Esophagus squamous epithelium (tissue), 5 donors: Measurements from ENCODE around the gene CCDC110. TPM values are rescaled to one million over a fixed set of nuclear protein-coding genes. Genes with fewer than 3 reads are reported as not detected.

Experiments used
- DNase-seq: peaks from one replicate; lab custom pipeline; 2025; lab: John Stamatoyannopoulos, UW
- H3K27ac ChIP-seq, 4 donors: fragments of 200-600 bp; sonication (generic); one replicate each; pipeline ENCODE4 v1.5.1; 2016 to 2019; ENCODE audit warnings: mild to moderate bottlenecking in 1 of 4
- H3K27me3 ChIP-seq, 4 donors: fragments of 200-600 bp; sonication (generic); 1 replicate in 3 of 4; 2 replicates in 1 of 4; pipeline versions ENCODE4 v1.5.1 to v1.6.0; 2017 to 2021; ENCODE audit warnings: antibody characterized with exemption in 1 of 4
- H3K36me3 ChIP-seq, 3 donors: fragments of 200-600 bp; sonication (generic); one replicate each; pipeline ENCODE4 v1.5.1; 2016 to 2019
- H3K4me1 ChIP-seq, 3 donors: fragments of 200-600 bp; sonication (generic); one replicate each; pipeline ENCODE4 v1.5.1; 2017 to 2019
- H3K4me3 ChIP-seq, 4 donors: fragments of 200-600 bp; sonication (generic); 1 replicate in 3 of 4; 2 replicates in 1 of 4; pipeline ENCODE4 v1.5.1; 2016 to 2019; ENCODE audit warnings: mild to moderate bottlenecking in 2 of 4, moderate library complexity in 1 of 4
- H3K9me3 ChIP-seq, 3 donors: fragments of 200-600 bp; sonication (generic); one replicate each; pipeline ENCODE4 v1.5.1; 2016 to 2019
- POLR2A ChIP-seq, 4 donors: fragments of 450-650 bp; IDR thresholded peaks; one replicate each; pipeline ENCODE4 v1.6.1; 2017; ENCODE audit warnings: antibody characterized with exemption in 4 of 4, mild to moderate bottlenecking in 4 of 4, moderate library complexity in 3 of 4
- WGBS, 2 donors: methylation state at CpG; one replicate each; pipeline ENCODE4 v1.1.5; 2018; 5-methylcytosine and 5-hydroxymethylcytosine counted together
- intact Hi-C: fragments of 100-400 bp; cut with DNase I; formaldehyde crosslinking; loops from one replicate; pipeline ENCODE4 v1.15.0; 2022
- total RNA-seq, 4 donors: library from RNA; depleted of rRNA; stranded (reverse); fragments of >200 nt; gene quantifications; one replicate each; pipeline ENCODE4 v1.1.0, GENCODE V29; 2016
- TF ChIP-seq, protein P1 (sequence below), 6 experiments: fragments of 450-650 bp in 4 of 6; fragments of 200-600 bp in 2 of 6; sonication (generic) in 2 of 6; IDR thresholded peaks; one replicate each; pipeline ENCODE4 v1.5.1; 2016 to 2019; ENCODE audit warnings: antibody characterized with exemption in 6 of 6, mild to moderate bottlenecking in 4 of 6, moderate library complexity in 4 of 6
- donor health status: DM: yes; HTN: yes; CAD: no.

The CCDC110 gene
- total RNA-seq, 4 donors from 2014 or later, result 0.18 to 2.3 (median 1.3) TPM

DNA sequence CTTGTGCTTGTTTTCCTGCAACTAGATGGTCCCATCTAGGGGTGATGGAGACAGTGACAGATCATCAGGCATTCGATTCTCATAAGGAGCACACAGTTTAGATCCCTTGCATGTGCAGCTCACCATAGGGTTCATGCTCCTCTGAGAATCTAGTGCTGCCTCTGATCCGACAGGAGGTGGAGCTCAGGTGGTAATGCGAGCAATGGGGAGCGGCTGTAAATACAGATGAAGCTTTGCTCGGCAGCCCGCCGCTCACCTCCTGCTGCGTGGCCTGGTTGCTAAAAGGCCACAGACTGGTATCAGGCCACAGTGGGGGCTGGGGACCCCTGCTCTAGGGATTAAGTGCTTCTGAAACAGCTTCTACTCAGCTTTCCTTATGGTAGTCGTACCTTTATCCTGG, 28.5 kb upstream of the CCDC110 start:
- H3K27me3 ChIP-seq, result no peaks in the 10 kb centered on the region
- WGBS, 2 donors, result 92 to 97% methylated on average over 3 to 5 of the region's 9 CpGs
- H3K9me3 ChIP-seq, result no peaks in the 10 kb centered on the region
- TF ChIP-seq POLR2A (IDR thresholded peaks at IDR 0.05), result no peak
- TF ChIP-seq, protein P1, sequence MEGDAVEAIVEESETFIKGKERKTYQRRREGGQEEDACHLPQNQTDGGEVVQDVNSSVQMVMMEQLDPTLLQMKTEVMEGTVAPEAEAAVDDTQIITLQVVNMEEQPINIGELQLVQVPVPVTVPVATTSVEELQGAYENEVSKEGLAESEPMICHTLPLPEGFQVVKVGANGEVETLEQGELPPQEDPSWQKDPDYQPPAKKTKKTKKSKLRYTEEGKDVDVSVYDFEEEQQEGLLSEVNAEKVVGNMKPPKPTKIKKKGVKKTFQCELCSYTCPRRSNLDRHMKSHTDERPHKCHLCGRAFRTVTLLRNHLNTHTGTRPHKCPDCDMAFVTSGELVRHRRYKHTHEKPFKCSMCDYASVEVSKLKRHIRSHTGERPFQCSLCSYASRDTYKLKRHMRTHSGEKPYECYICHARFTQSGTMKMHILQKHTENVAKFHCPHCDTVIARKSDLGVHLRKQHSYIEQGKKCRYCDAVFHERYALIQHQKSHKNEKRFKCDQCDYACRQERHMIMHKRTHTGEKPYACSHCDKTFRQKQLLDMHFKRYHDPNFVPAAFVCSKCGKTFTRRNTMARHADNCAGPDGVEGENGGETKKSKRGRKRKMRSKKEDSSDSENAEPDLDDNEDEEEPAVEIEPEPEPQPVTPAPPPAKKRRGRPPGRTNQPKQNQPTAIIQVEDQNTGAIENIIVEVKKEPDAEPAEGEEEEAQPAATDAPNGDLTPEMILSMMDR (IDR thresholded peaks at IDR 0.05), result no peak
- peaks cover 0 to 11% (median 0%) of the 10 kb centered on the region in 3 donors for H3K36me3 ChIP-seq
- H3K4me1 ChIP-seq, result no peaks in the 10 kb centered on the region
- no peak for DNase-seq
- H3K4me3 ChIP-seq, result no peak overlapping the region
- intact Hi-C loops, result no loop called here
- H3K27ac ChIP-seq, result no peak overlapping the region

DNA sequence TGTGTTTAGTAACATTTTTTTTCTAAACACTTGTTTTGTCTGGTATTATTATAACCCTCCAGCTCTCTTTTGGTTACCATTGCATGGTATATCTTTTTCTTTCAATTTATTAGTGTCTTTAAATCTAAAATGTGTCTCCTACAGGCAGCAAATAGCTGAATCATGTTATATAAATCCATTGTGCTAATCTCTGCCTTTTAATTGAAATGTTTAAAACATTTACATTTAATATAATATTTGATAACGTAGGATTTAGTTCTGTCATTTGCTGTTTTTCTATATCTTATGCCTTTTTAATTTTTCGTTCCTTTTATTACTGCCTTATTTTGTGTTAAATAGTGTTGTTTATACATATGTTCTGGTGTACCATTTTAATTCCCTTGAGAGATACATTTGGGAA, 17.1 kb upstream of the CCDC110 start:
- TF ChIP-seq, protein P1 (IDR thresholded peaks at IDR 0.05), result no peak
- no peak for TF ChIP-seq POLR2A (IDR thresholded peaks at IDR 0.05)
- intact Hi-C loops, result no loop called here
- DNase-seq, result no peak
- Histone ChIP-seq H3K4me1 (no peaks in the 10 kb centered on the region), H3K9me3 (peaks cover 0 to 11% (median 10%) of the 10 kb centered on the region in 3 donors), H3K4me3 (no peak overlapping the region), H3K27ac (no peak overlapping the region), H3K27me3 (no peaks in the 10 kb centered on the region), H3K36me3 (no peaks in the 10 kb centered on the region)
- 85 to 94% methylated on average over 2 of the region's 2 CpGs for WGBS, 2 donors

DNA sequence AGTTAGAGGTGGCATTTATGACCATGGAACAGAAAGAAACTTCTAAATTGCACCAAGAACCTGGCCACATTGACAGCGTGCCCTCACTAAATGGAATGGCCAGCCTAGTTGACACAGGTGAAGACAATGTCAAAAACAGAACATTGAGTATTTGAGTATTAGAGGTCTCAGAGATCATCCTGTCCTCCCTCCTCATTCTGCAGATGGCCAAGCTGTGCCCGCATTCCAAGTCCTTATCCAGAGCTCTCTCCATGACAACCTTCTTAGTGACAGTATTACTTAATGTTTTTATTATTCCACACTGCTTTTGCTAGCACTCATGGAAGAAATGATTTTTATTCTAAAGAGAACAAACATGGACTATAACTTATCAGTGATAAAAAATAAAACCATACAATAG, 9.9 kb upstream of the CCDC110 start:
- DNase-seq, result no peak
- WGBS, 2 donors, result 75 to 86% methylated on average over 2 of the region's 2 CpGs
- no peaks in the 10 kb centered on the region for H3K4me1 ChIP-seq
- no peaks in the 10 kb centered on the region for H3K36me3 ChIP-seq
- no peak overlapping the region for H3K27ac ChIP-seq
- intact Hi-C loops, result no loop called here
- no peak overlapping the region for H3K4me3 ChIP-seq
- no peaks in the 10 kb centered on the region for H3K9me3 ChIP-seq
- TF ChIP-seq POLR2A (IDR thresholded peaks at IDR 0.05), result no peak
- TF ChIP-seq, protein P1 (IDR thresholded peaks at IDR 0.05), result no peak
- H3K27me3 ChIP-seq, result no peaks in the 10 kb centered on the region

DNA sequence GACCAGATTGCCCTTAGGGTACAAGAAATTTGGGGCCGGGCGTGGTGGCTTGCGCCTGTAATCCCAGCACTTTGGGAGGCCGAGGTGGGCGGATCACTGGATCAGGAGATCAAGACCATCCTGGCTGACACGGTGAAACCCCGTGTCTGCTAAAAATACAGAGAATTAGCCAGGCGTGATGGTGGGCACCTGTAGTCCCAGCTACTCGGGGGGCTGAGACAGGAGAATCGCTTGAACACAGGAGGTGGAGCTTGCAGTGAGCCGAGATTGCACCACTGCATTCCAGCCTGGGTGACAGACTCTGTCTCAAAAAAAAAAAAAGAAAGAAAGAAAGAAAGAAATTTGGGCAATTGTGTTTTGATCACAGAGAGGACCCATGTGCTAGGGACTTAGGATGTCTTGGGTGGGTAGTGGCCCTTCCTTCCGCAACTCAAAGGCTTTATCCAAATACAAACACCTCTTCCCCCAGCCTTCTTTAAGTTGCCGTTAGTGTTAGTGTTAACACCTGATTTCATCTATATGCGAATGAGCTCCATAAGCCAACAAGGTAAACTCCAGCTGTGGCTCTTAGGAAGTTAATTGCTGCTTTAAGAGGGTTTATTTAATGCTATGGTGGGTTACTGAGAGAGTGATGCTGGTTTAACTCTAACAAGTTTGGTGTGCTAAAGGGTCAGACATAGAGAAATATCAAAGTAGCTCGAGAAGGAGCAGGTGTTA, 8.6 kb upstream of the CCDC110 start:
- H3K36me3 ChIP-seq, result no peaks in the 10 kb centered on the region
- no peak for DNase-seq
- no peak overlapping the region for H3K27ac ChIP-seq
- H3K4me3 ChIP-seq, result no peak overlapping the region
- no peak for TF ChIP-seq POLR2A (IDR thresholded peaks at IDR 0.05)
- TF ChIP-seq, protein P1 (IDR thresholded peaks at IDR 0.05), result no peak
- H3K27me3 ChIP-seq, result no peaks in the 10 kb centered on the region
- WGBS, 2 donors, result 62 to 73% methylated on average over 15 of the region's 15 CpGs
- no peaks in the 10 kb centered on the region for H3K4me1 ChIP-seq
- intact Hi-C loops, result no loop called here
- H3K9me3 ChIP-seq, result no peaks in the 10 kb centered on the region

DNA sequence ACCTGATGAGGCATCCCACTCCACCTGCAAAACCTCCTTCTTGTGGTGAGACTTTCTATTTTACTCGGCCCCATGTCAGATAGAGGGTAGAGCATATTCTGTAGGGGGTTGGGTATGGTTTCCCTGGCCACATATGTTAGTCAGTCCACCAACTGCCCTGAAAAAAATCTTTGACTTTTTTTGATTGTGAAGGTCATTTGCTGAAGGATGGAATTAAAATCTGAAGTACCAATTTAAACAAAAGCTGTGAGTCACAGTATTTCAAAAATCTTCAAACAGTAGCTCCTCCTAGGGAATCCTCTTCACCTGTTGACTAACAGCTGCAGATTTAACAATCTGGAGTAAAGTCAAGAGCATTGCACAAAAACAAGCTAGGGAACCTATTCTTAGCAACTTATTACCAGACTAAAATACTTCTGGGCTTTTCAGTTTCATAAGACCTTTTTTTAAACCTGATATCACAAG, 8.0 kb upstream of the CCDC110 start:
- Histone ChIP-seq H3K9me3 (no peaks in the 10 kb centered on the region), H3K4me1 (no peaks in the 10 kb centered on the region), H3K4me3 (no peak overlapping the region), H3K36me3 (no peaks in the 10 kb centered on the region), H3K27me3 (no peaks in the 10 kb centered on the region), H3K27ac (no peak overlapping the region)
- WGBS, 2 donors, result 67 to 88% methylated on average over 1 of the region's 1 CpG
- TF ChIP-seq POLR2A (IDR thresholded peaks at IDR 0.05), result no peak
- TF ChIP-seq, protein P1 (IDR thresholded peaks at IDR 0.05), result no peak
- DNase-seq, result no peak
- intact Hi-C loops, result no loop called here
